NCI-H510A treated with DMSO at 0.1 percent for 48 hours (cell line): ENCODE data around the gene CD84.
"Not testable (repeated sequence)": the region's sequence is repeated elsewhere in the genome, so short reads cannot be mapped to it uniquely, and the experiment has no call there.

Experiments
- DNase-seq: peaks from one replicate; lab custom pipeline; 2025; lab: John Stamatoyannopoulos, UW

Gene CD84

DNA sequence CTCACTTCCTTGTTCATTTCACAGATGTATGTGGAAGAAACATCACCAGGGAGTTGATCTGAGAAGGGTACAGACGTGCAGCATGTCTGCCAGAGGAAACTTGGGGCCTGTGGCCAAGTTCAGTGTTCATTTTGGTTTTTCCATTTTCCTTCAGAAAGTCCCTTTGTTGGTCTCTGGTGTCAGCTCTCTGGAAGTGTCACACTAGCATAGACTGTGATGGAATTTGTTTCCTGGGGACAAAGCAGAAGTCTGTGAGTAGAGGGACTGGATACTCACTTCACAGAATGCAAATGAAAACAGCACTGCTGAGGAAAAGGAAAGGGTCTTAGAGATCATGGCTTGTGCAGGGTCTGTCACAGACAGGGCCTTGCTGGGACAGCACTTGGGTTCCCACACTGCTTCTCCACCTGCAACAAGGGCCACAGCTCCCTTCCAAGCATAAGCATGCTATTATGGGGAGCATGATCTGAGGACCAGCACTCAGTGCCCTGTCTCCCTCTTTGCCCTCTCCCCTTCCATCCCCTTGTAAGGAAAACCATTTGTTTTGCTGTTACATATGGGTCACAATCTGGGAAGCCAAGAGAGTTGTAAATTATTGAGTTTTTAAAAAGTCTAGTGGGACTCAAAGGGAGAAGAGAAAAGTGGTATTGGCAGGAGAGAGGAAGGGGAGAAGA is 31.4 kb upstream of the CD84 start:
- no peak for DNase-seq

DNA sequence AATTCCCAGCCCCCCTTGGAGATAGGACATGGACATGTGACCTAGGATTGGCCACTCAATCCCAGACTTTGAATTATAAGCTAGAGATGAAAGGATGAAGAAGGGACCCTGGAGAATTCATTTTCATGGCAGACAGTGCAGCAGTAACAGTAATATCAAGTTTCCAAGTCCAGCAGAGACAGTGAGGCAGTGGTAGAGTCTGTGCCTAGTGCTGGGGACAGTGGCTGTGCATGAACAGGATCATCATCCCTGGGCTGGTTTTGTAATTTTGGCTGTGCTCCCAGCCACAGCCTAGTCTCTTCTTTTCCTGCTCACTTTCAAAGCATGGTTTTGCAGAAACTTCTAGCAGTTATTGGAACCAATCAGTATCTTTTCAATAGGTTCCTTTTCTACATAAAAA is 29.6 kb upstream of the CD84 start:
- DNase-seq: no peak

DNA sequence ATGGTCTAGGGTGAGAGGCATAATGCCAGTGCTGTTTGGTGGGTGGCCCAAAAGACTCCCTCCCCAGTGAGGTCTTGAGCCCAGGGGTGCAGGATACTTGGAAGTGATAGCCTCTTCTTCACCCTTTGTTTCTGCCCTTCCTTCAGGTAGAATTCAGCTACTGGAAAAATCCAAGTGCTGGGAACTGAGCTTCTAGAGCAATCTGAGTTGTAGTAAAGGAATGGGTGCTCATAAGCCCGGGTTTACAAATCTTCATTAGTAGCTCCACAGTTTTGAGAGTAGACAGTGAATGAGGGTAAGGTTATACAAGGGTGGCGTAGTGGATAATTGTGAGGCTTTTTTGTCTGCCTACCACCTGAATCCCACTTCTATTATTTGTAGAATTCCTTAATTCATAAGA is 29.2 kb upstream of the CD84 start:
- no peak for DNase-seq

DNA sequence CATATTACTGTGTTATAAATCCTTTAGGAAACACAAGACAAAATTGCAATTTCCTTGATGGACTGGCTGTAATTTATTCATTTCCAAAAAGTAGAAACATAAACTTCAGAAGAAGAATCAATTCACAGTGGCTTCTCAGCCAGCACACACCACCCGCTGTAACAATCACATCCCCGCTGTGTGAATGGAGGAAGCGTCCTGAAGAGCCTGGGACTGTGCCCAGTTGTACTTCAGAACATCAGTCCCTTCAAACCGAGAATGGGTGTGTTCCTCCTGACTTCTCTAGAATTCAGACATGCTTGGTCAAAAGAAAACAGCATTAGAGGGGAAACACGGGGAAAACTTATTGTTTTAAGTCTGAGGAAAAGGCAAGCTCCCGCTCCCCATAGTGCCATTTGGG is 28.8 kb upstream of the CD84 start:
- DNase-seq: no peak

DNA sequence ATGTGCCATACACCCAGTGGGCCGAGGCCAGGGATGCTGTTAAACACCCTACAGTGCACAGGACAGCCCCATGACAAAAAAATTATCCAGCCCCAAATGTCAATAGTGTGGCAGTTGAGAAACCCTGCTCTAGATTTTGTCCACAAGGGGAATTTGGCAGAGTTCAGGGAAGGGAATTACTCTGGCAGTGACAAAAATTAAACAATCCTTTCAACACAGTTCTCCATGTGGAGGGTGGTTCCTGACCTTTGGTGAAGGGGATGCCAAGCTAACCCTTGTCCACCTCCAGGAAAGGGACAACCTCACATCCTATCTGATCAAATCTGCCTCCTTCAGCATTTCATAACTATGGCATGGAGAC is 28.4 kb upstream of the CD84 start:
- DNase-seq: no peak

DNA sequence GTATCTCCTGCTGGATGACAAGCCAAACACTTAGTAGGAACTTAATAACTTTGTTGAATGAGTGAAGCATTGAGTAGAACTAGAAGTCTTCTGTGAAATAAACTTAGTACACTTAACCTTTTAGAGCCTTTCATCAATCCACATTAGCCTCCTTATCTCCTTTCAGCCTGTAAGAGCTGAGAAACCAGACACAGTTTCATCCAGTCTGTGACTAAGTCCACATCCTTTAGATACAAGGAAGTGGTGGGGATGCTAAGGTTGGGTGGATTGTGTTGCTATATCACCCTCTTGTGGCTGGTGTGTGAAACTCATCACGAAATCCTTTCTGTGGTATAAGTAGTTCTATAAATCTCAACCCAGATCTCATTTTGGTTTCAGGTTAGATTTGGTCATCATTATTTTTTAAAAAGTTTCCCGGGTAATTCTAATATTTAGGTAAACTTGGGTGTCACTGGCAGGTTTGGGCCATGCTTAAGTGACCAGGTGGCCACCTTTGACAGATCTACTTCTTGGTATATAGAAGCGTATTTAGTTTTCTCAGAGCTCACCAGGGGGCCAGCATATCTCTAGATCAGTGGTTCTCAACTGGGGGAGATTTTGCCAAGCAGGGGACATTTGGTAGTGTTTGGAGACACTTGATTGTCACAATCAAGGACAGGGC is 27.8 kb upstream of the CD84 start:
- peak; percentile 25 for DNase-seq

DNA sequence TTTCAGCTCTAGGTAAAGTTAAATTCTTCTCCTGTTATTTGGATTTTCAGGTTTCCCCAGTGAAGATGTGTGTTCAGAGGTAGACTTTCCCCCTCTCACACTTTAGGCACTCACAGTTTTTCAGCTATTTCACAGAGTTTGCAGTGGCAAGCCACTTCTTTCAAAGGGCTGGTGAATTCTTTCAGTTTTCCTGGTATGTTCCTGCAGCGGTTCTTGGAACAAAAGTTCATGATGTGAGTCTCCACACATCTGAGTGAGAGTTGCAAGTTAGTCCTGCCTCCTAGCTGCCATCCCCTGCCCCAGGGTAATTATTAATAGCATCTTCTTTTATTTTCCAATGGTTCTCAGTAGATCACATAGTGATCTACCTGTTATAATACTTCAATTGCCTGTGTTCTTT is 27.3 kb upstream of the CD84 start:
- DNase-seq: no peak

DNA sequence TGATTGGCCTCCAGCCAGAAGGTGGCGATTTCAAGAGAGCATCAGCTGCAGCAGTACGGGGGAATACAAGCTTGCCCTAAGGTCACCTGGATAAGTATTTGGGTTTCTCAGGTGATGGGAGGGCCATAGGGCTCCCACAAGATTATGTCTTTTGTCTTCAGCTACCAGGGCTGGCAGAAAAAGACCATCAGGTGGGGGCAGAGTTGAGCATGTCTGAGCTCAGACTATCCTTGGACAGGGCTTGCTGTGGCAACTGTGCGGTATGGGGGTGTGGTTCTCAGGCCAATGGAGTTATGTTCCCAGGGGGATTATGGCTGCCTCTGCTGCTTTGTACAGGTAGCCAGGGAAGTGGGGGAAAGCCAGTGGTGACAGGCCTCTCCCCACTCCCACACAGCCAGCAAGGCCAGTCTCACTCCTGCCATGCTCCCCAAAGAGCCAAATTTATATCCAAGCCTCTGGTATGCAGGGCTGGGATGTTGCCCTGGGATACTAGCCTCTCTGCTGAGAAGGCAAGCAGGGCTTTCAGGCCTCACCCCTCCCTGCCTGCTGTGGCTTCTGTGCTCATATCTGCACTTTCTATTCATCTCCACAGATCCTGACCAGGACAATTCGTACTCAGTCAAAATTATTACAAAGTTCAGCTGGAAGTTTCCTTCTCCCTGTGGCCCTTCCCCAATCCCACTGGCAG is 26.6 kb upstream of the CD84 start:
- DNase-seq: no peak

DNA sequence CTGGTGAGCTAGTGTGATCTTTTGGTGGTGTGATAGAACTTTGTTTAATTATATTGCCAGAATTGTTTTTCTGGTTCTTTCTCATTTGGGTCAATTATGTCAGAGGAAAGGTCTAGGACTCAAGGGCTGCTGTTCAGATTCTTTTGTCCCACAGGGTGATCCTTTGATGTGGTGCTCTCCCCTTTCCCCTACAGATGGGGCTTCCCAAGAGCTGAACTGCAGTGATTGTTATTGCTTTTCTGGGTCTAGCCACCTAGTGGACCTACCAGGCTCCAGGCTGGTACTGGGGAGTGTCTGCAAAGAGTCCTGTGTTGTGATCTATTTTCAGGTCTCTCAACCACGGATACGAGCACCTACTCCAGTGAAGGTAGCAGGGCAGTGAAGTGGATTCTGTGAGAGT is 25.9 kb upstream of the CD84 start:
- DNase-seq: no peak

DNA sequence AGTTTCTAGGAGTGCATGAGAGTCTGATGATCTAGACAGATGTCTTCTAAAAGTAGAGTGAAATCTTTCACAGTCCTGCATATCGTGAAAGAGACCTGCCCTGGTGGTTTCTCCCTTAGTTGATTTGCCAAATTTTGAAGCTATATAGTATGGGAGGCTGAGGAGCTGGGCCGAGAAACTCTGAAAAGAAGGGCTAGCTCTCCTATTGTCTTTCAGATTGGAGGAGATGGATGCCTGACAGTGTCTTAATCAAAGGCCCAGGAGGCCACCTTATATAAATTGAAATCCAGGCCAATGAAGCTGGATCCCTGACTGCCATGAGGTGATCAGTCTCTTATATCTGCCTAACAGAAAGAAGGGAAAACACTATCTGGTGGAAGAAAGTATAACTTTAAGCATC is 18.4 kb upstream of the CD84 start:
- DNase-seq: no peak

DNA sequence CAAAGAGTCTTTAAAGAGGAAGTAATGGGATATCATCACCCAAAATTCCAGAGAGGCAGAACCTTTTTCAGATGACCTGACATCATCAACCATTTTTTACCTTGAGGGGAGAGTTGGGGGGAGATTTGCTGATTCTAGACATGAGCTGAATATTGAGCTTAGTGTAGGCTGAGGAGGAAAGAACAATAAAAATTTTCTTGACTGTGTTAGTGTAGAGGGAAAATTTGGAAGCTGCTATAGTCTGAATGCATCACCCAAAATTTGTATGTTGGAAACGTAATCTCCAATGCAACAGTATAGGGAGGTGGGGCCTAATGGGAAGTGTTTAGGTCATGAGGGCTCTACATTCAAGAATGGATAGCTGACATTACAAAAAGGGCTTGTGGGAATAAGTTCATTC is 17.8 kb upstream of the CD84 start:
- no peak for DNase-seq

DNA sequence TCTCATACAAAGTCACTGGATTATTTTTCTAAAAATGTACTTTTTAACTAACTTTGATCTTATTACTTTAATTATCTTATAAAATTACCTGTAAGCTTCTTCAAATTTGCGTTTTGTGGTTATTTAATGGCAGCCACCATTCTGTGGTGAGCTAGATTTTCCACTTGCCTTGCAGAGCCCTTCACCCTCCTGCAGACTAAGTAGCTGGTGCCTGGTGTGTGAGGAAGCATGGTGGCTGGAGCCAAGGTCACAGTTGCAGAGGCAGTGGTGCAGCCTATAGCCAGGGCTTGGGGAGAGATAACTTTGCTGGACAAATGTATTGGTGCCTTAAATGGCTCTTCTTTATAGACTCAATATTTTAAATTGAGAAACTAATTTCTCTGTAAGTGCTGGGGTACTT is 11.2 kb upstream of the CD84 start:
- DNase-seq: no peak

DNA sequence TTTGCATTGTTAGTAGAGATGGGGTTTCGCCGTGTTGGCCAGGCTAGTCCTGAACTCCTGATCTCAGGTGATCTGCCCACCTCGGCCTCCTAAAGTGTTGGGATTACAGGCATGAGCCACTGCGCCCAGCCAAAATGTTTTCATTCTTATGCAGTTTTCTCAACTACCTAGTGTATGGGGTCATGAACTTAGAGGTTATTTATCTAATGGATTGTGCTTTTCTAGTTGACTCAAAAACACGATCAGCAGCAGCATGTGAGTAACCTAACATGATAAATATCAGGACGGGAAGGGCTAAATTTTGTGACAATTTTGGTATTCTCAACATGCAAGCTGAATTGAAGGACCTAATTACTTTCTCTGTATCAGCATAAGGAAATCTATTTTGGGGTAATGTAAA is 9.2 kb upstream of the CD84 start:
- DNase-seq: no peak

DNA sequence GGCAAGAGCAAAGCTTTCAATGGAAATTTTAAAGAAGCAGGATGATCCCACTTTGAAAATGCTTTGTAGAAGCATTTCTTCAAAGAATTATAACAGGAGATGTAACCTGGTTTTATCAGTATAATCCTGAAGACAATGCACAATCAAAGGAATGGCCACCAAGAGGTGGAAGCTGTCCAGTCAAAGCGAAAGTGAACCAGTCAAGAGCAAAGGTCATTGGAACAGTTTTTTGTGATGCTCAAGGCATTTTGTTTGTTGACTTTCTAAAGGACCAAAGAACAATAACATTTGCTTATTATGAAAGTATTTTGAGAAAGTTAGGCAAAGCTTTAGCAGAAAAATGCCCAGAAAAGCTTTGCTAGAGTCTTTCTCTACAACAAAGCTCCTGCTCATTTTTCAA is 5.5 kb upstream of the CD84 start:
- no peak for DNase-seq

DNA sequence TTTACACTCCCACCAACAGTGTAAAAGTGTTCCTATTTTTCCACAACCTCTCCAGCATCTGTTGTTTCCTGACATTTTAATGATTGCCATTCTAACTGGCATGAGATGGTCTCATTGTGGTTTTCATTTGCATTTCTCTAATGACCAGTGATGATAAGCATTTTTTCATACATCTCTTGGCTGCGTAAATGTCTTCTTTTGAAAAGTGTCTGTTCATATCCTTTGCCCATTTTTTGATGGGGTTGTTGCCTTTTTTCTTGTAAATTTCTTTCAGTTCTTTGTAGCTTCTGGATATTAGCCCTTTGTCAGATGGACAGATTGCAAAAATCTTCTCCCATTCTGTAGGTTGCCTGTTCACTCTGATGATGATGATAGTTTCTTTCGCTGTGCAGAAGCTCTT is 3.7 kb upstream of the CD84 start:
- not testable (repeated sequence) for DNase-seq

DNA sequence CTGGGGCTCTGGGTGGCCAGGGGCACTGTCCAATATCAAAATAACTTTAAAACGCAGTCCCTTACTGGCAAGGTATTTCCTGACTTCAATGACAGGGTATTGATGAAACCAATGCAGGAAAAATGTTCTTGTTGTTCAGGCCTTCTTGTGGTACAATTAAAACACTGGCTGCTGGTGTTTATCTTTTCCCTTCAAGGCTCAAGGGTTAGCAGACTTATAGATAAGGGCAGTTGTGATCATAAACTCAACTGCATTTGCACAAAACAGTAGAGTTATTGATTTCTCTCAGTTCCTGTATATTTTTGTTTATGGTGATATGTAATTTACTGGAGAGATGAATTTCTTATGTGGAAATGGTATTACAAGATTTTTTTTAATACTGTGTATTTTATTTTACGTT is 2.7 kb upstream of the CD84 start:
- DNase-seq: no peak

DNA sequence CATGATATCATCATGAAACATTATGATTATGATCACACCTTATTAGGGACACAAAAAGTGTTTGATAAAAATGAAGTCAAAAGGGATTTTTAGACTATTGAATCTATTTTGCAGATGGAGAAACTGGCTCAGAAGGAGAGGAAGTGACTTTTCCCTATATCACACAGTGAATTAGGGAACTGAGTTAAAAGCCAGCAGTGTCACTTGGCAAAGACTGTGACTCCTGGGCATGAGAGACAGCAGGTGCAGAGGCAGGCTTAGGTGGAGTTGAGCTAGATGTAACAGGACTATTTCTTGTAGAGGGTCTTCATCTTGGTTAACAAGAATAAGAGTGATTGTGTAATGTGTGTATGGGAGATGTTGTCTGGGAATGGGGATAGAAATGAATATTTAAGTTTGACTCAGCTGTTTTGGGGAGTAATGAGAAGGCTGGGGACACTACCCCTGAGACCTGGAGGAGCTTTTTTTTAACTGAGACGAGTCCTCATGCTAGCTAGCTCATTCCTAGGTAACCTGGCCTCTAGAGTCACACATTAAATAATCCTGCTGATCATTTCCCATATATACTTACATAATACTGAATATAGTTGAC is 1.0 kb upstream of the CD84 start:
- no peak for DNase-seq

DNA sequence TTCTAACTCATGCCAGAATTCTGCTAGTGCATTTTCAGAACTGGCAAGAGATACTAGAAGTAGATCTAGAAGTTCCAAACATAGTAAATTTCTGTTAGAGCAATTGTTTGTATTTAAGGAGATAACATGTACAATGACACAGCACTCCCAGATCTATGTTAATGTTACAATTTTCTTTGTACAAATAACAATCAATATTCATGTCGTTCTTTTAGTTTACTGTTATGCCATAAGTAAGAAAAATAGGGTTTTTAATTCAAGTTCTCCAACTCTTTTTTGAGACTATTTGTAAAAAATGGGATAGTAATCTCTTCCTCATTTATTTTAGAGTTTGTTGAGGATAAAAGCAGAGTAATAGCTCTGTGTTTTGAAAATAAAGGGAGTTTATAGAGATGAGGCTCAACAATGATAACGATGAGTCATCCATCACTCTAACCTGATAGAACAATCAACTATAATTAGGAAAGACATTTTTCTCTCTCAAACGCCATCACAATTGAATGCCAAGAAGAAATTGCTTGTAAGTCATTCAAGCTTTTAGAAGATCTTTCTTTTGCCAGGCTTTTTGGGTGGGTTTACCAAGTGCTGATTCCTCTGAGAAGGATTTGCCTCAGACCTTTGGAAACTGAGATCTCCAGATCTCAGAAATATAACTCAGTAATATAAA is 638 bp downstream of the CD84 start:
- DNase-seq: no peak

DNA sequence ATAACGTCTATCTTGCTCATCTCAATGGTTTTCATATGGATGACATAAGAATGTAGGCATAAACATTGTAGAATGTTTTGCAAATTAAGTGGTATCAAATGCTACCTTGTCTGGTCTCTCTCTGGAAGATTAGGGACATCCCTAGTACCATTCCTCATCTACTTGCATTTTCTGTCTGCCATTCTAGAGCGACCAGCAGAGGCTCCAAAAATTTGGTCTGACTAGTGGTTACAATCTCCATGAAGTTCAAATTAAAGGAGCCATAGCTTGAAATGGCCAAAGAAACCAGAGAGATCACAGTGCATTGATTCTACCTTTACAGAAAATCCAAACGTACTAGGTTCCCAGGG is 1.1 kb downstream of the CD84 start:
- DNase-seq: no peak

DNA sequence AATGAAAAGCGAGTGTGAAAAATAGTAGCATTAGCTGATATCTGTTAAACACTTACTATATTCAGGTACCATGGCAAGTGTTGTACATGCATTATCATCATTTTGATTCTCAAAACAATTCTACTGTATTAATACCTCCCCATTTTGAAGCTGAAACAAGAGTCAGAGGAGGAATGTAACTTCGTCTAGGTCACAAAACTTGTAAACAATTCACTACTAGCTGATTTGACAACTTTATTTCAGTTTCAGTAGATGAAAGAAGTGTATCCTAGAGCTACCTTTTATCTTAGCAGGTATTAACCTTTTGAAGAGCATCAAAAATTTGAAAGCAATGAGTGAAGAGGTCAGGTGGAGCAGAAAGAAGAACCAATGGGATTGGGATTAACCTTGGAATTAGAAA is 1.6 kb downstream of the CD84 start:
- DNase-seq: no peak

DNA sequence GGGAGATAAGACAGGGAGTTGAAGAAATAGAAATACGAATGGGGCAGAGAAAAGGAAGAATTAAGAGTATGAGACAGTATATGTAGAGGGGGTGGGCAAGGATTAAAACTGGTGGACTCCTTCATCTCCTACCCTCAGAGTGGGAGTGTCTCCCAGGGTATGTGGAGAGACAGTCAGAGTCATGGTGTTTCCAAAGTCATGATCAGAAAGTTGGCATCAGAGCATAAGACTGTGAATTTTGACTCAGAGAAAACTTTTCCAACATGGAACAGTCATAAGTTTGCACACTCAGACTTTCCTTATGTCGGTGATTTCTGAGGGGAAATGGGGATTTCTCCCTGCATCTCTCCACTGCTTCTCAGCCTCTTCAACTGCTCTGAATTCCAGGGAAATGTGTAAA is 2.4 kb downstream of the CD84 start:
- DNase-seq: no peak

DNA sequence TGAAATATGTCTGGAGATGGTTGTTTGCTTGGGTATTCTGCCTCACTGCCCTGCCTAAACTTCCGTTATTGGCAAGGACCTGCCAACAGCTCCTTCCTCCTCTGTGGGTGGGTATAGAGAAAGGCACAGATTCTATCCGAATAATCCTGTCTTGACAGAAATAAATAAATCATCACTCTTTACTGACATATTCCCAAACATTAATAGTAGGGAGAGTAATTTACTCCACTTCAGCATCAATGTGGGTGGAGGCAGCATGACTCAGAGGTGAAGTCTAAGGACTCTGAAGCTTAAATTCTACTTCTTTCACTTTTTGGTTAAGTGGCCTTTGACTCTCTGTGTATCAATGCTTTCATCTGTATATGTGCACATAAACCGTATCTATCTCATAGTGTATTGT is 2.9 kb downstream of the CD84 start:
- no peak for DNase-seq

DNA sequence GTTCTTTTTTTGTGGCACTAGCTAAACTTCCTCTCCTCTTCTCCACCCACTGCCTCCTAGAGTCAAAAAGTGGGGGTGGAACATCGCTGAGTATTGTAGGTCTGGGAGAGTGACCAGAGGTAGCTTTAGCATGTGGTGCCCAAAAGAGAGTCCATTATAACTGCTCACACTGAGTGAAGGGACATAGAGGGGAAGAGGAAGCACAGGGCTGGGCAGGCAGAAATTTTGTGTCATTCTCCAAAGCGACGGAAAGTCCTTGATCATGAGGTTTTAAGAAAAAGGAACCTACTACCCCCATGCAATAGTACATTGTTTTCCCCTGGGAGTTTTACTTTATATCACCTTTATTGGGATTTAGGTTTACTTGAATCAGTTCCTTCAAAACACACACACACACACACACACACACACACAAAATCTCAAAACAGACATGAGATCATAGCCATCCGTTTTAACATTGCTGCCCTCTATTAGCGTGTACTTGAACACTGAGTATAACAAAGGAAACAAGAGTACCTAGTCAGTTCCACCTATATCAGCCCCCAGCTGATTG is 4.1 kb downstream of the CD84 start:
- DNase-seq: no peak
